CD4-positive, alpha-beta T cell treated with Interleukin-17A for 4 hours (primary cell): ENCODE measurements around the gene PPP1R14C.

Experiments
- DNase-seq: peaks from one replicate; pipeline ENCODE4 v3.0.0-alpha.2; 2020; ENCODE audit warnings: mixed read lengths

PPP1R14C gene

DNA sequence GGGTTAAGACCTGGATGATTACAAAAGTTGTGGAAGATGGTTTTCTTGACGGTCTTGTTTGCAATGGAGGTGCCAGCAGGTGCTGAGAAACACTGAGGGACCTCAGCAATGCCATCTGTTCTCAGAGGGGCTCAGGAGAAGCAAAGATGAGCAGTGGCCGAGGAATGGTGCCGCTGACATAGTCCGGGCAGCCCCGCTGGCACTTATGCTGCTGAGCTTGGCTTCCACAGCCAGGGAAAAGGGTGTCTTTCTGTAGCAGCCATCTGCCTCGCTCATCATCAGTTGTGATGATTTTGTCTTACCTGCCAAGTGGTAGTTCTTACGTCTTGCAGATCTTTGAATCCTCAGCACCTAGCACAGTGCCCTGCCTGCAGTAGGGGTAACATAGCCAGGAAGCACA lies 55.7 kb downstream of the PPP1R14C start:
- no peak for DNase-seq

DNA sequence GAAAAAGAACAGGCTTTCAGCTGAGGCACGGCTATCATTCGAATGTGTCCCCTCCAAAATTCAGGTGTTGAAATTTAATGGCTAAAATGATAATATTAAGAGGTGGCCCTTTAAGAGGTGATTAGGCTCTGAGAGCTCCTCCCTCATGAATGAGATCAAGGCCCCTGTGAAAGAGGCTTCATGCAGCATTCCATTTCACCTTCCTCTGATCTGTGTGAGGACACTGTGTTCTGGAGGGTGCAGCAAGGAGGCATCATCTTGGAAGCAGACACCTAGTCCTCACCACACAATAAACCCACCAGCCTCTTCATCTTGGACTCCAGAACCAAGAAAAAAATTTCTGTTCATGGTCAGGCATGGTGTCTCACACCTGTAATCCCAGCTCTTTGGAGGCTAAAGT lies 56.4 kb downstream of the PPP1R14C start:
- no peak for DNase-seq

DNA sequence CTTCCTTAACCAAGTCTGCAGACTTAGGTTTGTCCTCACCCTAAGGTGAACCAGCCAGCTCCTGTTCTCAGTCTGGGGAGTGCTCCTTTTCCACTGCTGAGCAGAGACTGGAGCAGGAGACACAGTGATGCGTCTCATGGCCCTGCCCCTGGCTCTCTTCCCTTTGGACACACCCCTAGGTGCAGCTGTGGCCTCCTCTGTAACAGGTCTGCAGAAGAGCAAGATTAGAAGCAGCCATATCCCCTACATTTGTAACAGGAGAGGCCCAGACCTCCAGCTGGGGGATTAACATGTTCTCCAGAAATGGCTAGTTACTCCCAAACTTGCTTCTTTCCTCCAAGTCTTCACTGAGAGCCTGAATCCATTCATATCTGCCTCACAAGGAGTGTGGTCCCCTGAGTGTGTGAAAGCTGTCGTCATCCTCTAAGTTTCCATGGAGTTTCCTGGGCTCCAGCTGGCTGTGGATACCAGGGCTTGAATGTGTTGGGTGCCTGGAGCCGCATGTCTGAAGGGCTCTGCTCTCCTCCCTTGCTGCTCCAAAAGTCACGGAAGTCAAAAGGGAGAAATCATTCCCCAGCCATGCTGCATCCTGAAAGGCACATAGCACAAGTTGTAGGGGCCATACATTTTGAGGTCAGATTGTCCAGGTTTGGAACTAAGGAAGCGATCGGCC lies 57.7 kb downstream of the PPP1R14C start:
- DNase-seq, result no peak

DNA sequence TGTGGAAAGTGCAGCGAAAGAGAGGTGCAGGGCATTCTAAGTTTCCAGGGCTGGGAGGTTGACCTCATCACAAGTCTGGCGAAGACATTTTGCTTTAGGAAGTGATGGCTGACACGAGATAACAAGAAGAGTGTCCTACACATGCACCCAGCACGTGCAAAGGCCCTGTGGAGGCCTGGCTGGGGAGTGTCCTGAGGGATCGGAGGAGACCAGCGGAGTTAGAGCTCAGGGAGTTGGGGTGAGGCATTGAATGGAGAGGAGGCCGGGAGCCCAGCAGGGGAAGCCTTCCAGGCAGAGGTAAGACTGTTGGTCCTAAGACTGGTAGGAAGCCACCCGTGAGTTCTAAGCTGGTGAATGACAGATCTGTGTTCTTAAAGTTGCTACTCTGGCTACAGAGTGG lies 58.4 kb downstream of the PPP1R14C start:
- DNase-seq, result no peak

DNA sequence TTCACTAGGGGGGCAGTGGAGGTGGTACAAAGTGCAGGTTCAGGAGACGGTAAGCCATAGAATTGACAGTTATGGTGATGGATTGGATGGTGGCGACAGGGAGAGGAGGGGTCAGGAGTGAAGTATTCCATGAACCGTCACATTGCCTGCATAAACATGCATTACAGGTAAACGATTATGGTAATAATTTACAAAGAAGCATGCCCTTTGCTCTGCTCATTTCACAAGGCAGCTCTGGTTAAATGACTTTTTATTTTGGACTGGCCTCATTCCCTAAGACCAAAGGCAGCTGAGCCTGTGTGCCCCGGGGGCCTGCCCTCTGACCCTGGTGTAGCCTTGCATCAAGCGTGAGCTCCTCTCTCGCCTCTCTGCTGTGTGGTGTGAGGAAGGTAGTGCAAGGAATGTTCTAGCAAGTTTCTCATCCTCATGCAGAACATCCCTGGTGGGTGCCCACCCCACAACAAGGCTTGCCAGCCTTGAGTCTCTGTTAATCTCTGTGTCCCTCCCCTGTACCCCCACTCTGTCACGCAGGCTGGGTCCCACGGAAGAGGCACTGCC lies 59.0 kb downstream of the PPP1R14C start:
- DNase-seq, result no peak

DNA sequence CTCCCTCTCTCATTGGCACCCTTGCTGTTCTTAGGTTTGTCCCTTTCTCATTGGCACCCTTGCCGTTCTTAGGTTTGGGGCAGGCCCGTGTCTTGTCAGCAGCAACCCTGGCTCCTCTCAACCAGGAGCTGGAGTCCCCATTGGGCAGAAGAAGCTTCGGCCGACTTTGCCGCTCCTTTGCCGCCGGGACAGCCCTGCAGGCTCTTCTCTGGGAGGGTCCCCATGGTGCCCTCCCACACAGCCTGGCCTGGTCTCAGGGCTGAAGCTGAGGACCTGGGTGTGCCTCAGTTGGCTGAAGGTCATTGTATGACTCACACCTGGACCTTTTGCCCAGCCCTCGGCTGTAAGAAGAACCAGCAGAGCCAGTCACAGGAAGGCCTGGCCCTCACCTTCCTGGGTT lies 59.6 kb downstream of the PPP1R14C start:
- DNase-seq, result no peak

DNA sequence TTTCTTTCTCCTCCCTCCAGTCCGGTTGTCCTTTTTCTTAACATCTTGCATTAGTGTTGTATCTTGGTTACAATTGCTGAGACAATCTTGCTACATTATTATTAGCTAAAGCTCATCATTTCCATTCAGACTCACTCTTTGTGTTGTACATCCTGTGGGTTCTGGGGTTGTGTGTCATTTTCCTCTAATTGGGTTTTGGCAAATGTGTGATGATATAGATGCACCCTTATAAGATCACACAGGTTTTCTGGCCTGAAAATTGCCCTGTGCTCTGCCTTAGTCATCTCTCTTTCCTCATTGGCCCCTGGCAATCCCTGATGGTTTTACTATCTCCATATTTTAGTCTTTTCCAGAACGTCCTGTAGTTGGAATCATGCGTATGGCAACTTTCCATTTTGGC lies 60.1 kb downstream of the PPP1R14C start:
- no peak for DNase-seq

DNA sequence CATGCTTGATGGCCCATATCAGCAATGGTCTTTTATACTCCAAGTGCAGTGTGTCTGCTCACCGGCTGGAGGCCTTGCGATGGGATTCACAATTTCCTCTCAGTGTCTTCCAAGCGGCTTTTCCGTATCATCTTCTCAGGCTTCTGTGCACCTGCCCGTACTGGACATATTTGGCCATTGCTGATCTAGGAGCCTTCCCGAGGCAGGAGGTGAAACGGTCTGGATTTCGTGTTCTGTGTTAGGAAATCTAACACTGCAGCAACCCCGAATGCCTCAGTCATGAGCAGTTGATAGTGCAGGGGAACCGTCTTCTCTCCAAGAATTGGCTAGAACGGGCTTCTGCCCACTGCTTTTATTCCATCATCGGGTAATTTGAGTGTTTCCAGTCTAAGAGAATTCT lies 60.5 kb downstream of the PPP1R14C start:
- no peak for DNase-seq

DNA sequence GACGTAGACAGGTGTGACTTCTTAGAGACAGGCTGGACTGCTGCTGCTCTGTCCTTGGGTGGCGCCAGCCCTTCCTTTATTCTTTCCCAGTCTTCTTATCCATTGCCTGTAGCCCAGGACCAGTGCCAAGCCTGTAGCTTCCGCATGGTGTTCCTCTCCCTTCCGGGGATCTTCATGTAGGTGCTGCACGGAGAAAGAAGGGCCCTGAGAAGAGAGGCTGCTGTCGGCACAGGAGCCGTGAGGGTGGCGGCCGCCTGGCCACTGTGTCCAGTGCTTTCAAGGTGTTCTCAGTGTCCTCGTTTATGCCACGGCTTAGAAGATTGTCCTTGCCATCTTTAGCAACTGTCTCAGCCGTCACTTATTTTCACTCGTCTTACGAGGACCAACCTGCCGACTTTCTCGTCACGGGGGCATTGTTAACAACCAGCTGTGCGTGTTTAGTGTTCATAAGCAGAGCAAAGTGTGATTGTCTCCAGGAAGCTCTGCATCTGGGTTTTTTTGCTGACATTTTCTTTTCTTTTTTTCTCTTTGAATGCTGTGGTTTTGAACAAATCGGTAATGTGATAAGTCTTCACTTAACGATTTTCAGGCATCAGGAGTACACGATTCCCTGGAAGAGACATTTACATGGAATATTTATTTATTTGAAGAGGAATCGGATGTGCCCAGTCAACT lies 61.2 kb downstream of the PPP1R14C start:
- DNase-seq, result no peak

DNA sequence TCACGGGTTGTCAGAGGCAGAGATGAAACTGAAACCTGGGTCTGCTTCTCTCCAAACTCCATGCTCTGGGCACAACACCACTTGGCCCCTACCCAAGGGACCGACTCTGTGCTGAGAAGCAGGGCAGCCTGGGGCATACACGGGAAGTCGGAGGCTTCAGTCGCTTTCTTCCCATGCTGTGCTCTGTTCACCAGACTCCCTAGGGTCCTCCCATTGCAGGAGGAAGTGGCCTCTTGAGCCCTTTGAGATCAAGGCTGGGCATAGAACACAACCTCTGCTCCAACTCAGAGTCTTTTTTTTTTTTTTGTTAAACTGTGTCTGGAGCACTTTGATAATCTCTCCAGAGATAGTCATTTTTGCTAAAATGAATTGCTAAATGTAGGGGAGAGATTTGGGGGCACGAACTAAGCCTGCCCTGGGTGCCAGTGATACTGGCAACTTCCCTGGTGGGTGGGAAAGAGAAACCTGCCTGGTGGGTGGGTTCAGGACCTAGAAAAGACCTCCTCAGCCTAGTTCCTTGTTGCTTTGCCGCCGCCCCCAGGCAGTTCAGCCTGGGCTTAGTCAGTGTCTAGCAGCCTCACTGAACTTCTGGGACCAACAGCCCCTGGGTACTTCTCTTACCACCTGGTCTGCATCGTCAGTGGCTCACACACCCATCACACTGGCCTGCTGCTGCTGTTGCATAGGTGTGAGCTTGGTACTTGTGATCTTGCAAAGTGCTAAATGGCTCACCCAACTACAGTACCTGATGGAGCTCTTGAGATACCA lies 62.0 kb downstream of the PPP1R14C start:
- DNase-seq, result no peak

DNA sequence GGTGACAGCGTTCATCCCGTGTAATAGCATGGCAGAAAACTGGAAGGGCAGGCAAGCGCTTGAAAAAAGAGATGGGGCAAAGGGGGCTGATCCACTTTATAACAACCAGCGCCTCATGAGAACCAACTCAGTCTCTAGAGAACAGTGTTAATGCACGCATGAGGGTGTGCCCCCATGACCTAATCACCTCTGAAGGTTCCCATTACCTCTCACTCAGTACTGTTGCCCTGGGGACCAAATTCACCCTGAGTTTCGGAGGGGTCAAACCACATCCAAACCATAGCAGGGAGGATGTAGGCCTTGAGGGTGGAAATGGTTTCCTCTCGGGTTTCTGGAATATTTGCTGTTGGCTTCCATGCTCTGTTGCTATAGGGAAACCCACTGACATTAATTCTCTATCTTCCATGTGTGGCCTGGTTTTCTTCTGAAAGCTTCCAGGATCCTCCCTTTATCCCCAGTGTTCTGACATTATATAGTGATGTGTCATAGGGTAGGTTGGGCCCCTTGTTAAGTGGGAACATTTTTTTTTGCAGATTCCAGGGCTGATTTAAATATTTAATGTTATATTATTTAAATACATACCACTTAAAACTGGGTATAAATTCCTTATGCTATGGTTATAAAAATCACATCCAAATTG lies 65.2 kb downstream of the PPP1R14C start:
- no peak for DNase-seq

DNA sequence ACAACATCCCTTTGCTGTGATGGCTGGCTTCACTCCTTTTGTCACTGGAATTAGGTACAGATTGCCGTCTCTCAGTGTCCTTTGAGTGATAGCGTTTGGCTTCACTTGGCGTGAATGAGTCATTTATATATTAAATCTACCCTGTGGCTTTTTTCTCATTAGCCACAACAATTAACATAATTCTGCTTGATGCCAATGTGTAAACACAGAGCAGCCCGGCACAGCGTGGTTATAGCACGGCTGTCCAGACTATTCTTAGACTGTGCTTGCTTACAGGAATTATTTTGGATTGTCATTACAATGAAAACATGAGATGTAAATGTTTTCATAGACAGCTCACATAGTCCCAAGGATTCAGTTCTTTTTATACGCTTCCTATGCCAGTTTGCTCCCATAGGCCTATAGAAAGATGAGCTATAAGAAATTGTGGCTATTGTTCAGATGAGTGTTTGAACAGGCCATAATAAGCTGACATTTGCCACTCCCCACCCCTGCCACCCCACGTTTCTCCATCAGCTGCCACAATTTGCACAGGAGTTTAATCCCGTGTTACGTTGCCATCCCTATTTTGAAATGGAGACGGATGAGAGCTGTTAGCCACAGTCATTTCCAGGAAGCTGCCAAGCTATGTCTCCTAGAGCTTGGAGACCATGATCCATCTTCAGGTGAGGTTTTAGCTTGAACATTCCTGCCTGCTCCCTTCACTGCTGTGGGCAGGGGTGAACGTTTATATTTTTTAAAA lies 65.9 kb downstream of the PPP1R14C start:
- no peak for DNase-seq

DNA sequence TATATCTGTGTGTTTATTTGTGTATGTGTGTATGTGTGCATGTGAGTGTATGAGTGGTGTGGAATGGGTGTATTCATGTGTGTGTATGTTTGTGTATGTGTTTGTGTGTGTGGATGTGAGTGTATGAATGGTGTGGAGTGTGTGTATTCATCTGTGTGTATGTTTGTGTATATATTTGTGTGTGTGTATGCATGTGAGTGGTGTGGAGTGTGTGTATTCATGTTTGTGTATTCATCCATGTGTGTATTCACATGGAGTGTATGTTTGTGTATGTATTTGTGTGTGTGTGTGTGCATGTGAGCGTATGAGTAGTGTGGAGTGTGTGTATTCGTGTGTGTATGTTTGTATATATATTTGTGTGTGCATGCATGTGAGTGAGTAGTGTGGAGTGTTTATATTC lies 66.6 kb downstream of the PPP1R14C start:
- DNase-seq, result no peak

DNA sequence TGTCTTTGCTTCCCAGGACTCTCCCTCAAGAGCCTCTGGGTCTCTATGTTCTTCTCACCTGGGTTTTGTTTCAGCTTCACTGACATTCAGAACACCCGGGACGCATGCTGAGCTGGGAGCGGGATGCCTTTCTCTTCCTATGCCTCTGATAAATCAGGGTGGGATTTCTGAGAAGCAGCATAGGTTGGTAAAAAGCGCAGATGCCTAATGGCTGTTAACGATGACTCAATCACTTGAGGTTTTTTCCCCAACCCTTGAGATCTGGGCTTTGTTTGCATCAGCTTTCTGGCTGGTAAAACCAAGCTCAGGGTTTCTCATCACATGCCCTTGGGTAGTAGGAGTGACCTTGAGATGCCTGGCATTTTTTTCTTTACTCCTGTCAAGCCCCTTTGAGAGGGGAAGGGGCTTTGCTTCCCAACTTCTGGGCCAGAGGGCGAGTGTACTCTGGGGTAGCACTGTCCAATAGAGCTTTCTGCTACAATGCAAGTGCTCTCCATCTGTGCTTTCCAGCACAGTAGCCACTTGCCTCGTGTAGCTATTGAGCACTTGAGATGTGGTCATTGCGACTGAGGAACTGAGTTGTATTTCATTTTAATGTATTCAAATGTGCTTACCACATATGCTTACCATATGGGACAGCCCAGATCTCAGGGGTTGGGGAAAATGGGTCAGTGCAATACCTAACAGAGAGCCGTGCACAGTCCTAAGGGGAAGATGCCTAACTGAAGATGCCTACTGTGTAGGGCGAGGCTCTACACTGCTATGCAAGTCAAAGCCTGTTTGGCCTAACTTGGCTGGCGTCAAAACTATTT lies 69.1 kb downstream of the PPP1R14C start:
- DNase-seq, result no peak

DNA sequence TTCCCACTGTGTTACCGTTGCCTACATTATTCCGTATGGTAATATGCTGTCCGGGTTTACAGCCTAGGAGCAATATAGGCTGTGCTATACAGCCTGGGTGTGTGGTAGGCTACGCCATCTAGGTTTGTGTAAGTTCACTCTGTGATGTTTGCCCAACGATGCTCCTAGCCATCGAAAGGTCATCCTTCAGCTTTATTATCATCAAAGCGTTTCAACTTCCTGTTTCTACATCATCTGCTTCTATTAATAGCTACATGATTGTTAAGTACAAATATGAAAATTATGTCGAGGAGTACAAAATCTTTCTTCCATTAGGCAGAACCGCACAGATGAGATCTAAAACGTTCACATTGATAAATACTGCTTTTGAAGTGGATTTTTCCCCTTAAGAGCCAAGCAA lies 69.9 kb downstream of the PPP1R14C start:
- no peak for DNase-seq

DNA sequence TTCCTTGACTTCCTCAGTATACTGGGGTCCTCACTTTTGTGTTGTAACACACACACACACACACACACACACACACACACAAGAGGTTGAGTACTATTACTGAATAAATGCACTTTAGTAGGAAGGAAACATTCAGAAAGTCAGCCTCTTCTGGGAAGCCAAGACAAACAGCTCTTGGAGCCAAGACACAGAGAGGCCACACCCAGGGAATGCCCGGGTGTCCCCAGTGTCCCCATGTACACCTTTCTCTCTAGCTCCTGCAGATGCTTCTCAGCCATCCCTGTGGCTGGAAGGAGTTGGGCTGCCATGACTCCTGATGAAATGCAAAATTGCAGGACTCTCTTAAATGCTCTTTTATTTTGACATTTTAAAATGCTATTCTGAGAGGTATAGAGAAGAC lies 70.5 kb downstream of the PPP1R14C start:
- DNase-seq, result no peak

DNA sequence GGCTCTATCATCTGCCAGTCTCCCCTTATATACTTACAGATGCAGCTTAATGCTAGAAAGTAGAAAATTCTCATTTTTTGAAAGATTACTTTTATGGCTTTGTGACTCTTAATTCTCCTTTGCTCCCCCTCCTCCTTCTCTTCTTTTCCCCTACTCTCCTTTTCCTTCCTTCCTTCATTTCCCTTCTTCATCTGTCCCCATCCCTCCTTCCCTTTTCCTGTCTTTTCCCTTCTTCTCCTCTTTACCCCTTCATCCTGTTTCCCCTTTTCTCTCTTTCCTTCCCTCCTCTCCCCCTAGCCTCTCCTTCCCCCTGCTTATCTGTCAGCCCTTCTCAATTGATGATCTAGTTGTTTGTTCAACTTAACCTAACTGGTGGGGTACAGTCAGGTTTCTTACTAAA lies 71.5 kb downstream of the PPP1R14C start:
- no peak for DNase-seq

DNA sequence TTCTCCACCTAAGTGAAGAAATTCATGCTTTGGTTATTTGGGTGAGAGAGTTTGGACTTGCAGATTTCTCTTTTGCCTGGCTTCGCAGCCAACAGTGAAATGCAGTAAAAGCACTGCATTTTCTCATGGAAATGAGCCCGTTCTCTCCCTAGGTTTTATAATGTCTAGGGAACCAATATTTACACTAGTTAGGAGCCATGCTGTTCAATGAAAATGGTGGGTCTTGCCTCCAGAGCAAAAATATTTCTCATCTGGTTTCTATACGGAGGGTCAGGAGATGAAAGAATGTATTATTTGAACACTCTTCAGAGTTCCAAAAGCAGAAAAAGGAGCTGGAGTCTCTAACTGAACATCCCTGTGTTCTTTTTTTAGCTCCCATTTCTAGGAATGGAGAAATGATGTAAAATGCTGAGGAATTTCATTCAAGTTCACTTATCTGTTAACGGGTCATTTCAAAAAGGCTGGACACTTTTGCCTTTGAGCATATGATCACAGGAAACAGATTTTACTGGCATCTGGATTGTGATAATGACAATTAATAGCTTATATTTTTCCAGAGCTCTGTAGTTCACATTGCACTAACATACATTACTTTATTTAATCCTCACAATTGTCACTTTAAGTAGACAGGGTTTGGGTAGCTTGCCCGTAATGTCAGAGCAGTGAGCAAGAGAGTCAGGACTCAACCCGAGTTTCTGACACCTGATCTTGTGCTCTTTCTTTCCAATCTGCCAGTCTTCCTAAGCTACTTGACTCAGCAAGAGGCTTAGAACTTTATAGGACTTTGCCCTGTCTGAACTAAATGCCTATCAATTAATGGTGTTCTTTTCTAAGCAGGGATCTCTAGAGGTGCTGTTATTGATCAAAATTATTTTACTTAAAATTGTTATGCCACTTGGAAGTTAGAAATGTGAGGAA lies 78.0 kb downstream of the PPP1R14C start:
- no peak for DNase-seq

DNA sequence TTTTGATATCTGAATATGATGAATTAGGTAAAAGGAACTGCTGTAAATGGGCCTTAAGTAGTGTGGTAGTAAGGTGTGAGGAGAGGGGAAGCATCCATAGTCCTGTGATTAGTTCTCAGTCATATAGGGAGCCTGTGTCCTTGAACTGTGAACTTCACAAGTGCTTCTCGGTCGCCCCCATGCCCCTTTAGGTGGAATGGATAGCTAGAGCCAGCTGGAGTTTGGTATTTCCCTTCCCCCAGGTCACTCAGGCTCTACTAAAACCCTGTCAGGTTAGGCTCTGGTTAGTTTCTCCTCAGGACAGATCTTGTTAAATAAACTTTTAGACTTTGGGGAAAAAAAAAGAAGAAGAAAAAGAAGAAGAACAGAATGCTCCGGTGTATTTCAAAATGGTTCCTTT lies 82.0 kb downstream of the PPP1R14C start:
- no peak for DNase-seq

DNA sequence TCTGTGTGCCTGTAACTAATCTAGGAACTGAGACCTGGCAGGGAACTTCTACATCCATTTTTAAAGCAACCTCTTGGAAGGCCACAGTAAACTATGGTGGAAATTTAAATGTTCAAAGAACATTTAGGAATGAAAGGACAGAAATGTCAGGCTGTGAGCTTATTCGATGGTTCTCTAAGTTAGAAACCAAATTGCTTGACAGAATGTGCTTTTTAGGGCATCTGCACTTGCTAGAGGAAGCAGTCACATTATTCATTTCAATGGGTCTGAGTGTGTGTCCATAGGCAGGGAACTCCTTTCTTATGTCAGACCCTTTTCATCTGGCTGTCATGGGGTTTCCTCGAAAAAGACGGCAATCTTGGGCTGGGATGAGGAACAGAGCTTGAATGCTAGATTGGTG lies 84.4 kb downstream of the PPP1R14C start:
- DNase-seq, result no peak
